GM10266 (cell line): ENCODE data around the gene MFAP4.

ENCODE experiments used
- DNase-seq: peaks from one replicate; pipeline ENCODE4 v3.0.0; 2012; ENCODE audit errors: extremely low spot score
- CTCF ChIP-seq: IDR thresholded peaks from 2 replicates; pipeline ENCODE4 v1.5.1; 2012; ENCODE audit warnings: mild to moderate bottlenecking, low read depth; ENCODE audit not compliant: control insufficient read depth, insufficient read depth; ENCODE audit errors: missing control alignments

MFAP4 gene

GRCh38 chr17:19372866-19373504 lies 14.0 kb downstream of the MFAP4 start:
- DNase-seq: no peak
- no peak for TF ChIP-seq CTCF

GRCh38 chr17:19372439-19372838 lies 14.6 kb downstream of the MFAP4 start:
- DNase-seq: no peak
- TF ChIP-seq CTCF: no peak

- no peak for TF ChIP-seq CTCF
- DNase-seq: no peak
Observed at GRCh38 chr17:19372011-19372370, 15.0 kb downstream of the MFAP4 start.

- no peak for TF ChIP-seq CTCF
- DNase-seq: no peak
Observed at GRCh38 chr17:19371259-19372010, 15.6 kb downstream of the MFAP4 start.

DNA sequence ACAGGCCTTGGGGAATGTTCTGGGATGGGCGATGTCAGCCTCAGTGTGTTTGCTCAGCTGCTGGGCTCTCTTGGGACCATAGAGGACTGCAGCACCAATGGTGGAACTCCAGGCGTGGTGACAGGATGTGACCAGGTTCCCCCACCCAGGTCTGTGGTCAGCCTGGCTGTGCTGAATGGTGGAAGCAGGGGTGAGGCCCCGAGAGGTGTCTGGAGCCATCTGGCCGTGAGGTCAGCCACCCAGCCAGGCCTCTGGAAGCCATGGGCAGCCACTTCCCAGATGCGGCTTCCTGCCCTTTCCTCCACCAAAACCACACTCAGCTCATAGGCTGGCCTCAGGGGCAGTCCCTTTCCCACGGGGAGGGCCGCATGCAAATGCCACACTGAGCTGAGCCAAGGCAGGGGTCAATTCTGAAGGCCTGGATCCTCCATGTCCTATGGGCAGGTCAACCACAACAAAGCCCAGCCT lies 16.5 kb downstream of the MFAP4 start:
- TF ChIP-seq CTCF: no peak
- DNase-seq: no peak

GRCh38 chr17:19369846-19370492 lies 17.0 kb downstream of the MFAP4 start:
- TF ChIP-seq CTCF: no peak
- no peak for DNase-seq
